DOHH2 (cell line): Measurements from ENCODE around the gene ITLN1.

ENCODE experiments used
- CTCF ChIP-seq: fragments of 200-600 bp; sonication (generic); IDR thresholded peaks from one replicate; pipeline ENCODE4 v1.5.1; 2014; ENCODE audit warnings: antibody characterized with exemption, mild to moderate bottlenecking, low read depth, low read length; ENCODE audit not compliant: poor library complexity, severe bottlenecking
- EZH2phosphoT487 ChIP-seq: fragments of 200-600 bp; sonication (generic); IDR thresholded peaks from 2 replicates; pipeline ENCODE4 v1.6.1; 2017; ENCODE audit warnings: borderline replicate concordance, mild to moderate bottlenecking, antibody characterized with exemption, low read length, moderate library complexity, mixed read lengths

- TF ChIP-seq CTCF: no peak
- TF ChIP-seq EZH2phosphoT487: no peak
Observed at GRCh38 chr1:160887071-160887470, 2.1 kb upstream of the ITLN1 start.
